Activated naive CD4-positive, alpha-beta T cell treated with anti-CD3 and anti-CD28 coated beads, Interleukin-2, amount 50 U/mL, for 24 hours (primary cell): Measurements from ENCODE around the gene SORT1.

Experiments
- H3K27ac Mint-ChIP-seq: one replicate; pipeline ENCODE4 v1.8.0; 2021; ENCODE audit warnings: mild to moderate bottlenecking, mixed read lengths
- H3K27me3 Mint-ChIP-seq: one replicate; pipeline ENCODE4 v1.8.0; 2021; ENCODE audit warnings: mixed read lengths
- H3K36me3 Mint-ChIP-seq: one replicate; pipeline ENCODE4 v1.8.0; 2021; ENCODE audit warnings: mixed read lengths
- H3K4me1 Mint-ChIP-seq: one replicate; pipeline ENCODE4 v1.8.0; 2021; ENCODE audit warnings: mixed read lengths
- H3K4me3 Mint-ChIP-seq: one replicate; pipeline ENCODE4 v1.8.0; 2021; ENCODE audit warnings: mild to moderate bottlenecking, mixed read lengths
- H3K9me3 Mint-ChIP-seq: one replicate; pipeline ENCODE4 v1.8.0; 2021; ENCODE audit warnings: mixed read lengths

The SORT1 gene

GRCh38 chr1:109272831-109273547 lies 124.7 kb downstream of the SORT1 start:
- Mint-ChIP-seq H3K4me3 (no peak overlapping the region), H3K27ac (no peak overlapping the region), H3K9me3 (no peaks in the 10 kb centered on the region), H3K4me1 (peaks cover 5% of the 10 kb centered on the region), H3K27me3 (no peaks in the 10 kb centered on the region), H3K36me3 (peaks cover 2% of the 10 kb centered on the region)

GRCh38 chr1:109272021-109272799 lies 125.5 kb downstream of the SORT1 start:
- Mint-ChIP-seq H3K27me3 (no peaks in the 10 kb centered on the region), H3K9me3 (no peaks in the 10 kb centered on the region), H3K4me1 (peaks cover 5% of the 10 kb centered on the region), H3K4me3 (no peak overlapping the region), H3K36me3 (peaks cover 2% of the 10 kb centered on the region), H3K27ac (no peak overlapping the region)

GRCh38 chr1:109271458-109271857 lies 126.3 kb downstream of the SORT1 start:
- Mint-ChIP-seq H3K27ac (no peak overlapping the region), H3K4me3 (no peak overlapping the region), H3K36me3 (peaks cover 2% of the 10 kb centered on the region), H3K27me3 (no peaks in the 10 kb centered on the region), H3K9me3 (no peaks in the 10 kb centered on the region), H3K4me1 (peaks cover 5% of the 10 kb centered on the region)

GRCh38 chr1:109270623-109271317 lies 126.9 kb downstream of the SORT1 start:
- Mint-ChIP-seq H3K4me1 (peaks cover 5% of the 10 kb centered on the region), H3K27me3 (no peaks in the 10 kb centered on the region), H3K27ac (no peak overlapping the region), H3K9me3 (no peaks in the 10 kb centered on the region), H3K36me3 (peaks cover 2% of the 10 kb centered on the region), H3K4me3 (no peak overlapping the region)

- peaks cover 5% of the 10 kb centered on the region for H3K4me1 Mint-ChIP-seq
- no peaks in the 10 kb centered on the region for H3K9me3 Mint-ChIP-seq
- H3K27ac Mint-ChIP-seq = no peak overlapping the region
- H3K27me3 Mint-ChIP-seq = no peaks in the 10 kb centered on the region
- H3K36me3 Mint-ChIP-seq = peaks cover 2% of the 10 kb centered on the region
- H3K4me3 Mint-ChIP-seq = no peak overlapping the region
Measured at GRCh38 chr1:109269981-109270622, 127.6 kb downstream of the SORT1 start.

GRCh38 chr1:109269212-109269980 lies 128.3 kb downstream of the SORT1 start:
- Mint-ChIP-seq H3K27me3 (no peaks in the 10 kb centered on the region), H3K27ac (no peak overlapping the region)

GRCh38 chr1:109268431-109269211 lies 129.1 kb downstream of the SORT1 start:
- no peaks in the 10 kb centered on the region for H3K27me3 Mint-ChIP-seq
- peaks cover 2% of the 10 kb centered on the region for H3K36me3 Mint-ChIP-seq
- H3K4me1 Mint-ChIP-seq = peaks cover 1% of the 10 kb centered on the region
- peak overlapping the region; percentile 19 for H3K27ac Mint-ChIP-seq
- no peaks in the 10 kb centered on the region for H3K9me3 Mint-ChIP-seq
- H3K4me3 Mint-ChIP-seq = no peak overlapping the region

More at GRCh38 chr1:109269212-109269980, 128.3 kb downstream of the SORT1 start:
- no peak overlapping the region for H3K4me3 Mint-ChIP-seq
- peaks cover 2% of the 10 kb centered on the region for H3K36me3 Mint-ChIP-seq
- H3K4me1 Mint-ChIP-seq = peaks cover 5% of the 10 kb centered on the region
- no peaks in the 10 kb centered on the region for H3K9me3 Mint-ChIP-seq

GRCh38 chr1:109267743-109268300 lies 129.9 kb downstream of the SORT1 start:
- peak overlapping the region; percentile 19 for H3K27ac Mint-ChIP-seq
- peaks cover 4% of the 10 kb centered on the region for H3K4me1 Mint-ChIP-seq
- H3K9me3 Mint-ChIP-seq = no peaks in the 10 kb centered on the region
- no peaks in the 10 kb centered on the region for H3K27me3 Mint-ChIP-seq
- H3K36me3 Mint-ChIP-seq = peaks cover 2% of the 10 kb centered on the region
- no peak overlapping the region for H3K4me3 Mint-ChIP-seq

- Mint-ChIP-seq H3K9me3 (no peaks in the 10 kb centered on the region), H3K27ac (no peak overlapping the region), H3K27me3 (no peaks in the 10 kb centered on the region), H3K36me3 (peaks cover 2% of the 10 kb centered on the region), H3K4me3 (no peak overlapping the region), H3K4me1 (peaks cover 4% of the 10 kb centered on the region)
Measured at GRCh38 chr1:109266965-109267364, 130.8 kb downstream of the SORT1 start.

- H3K4me3 Mint-ChIP-seq = no peak overlapping the region
- peaks cover 4% of the 10 kb centered on the region for H3K4me1 Mint-ChIP-seq
- no peak overlapping the region for H3K27ac Mint-ChIP-seq
- H3K36me3 Mint-ChIP-seq = peaks cover 2% of the 10 kb centered on the region
- H3K9me3 Mint-ChIP-seq = no peaks in the 10 kb centered on the region
- H3K27me3 Mint-ChIP-seq = no peaks in the 10 kb centered on the region
Measured at GRCh38 chr1:109265741-109266330, 131.9 kb downstream of the SORT1 start.

- H3K27ac Mint-ChIP-seq = no peak overlapping the region
- H3K27me3 Mint-ChIP-seq = no peaks in the 10 kb centered on the region
- H3K9me3 Mint-ChIP-seq = no peaks in the 10 kb centered on the region
- peaks cover 4% of the 10 kb centered on the region for H3K4me1 Mint-ChIP-seq
- H3K4me3 Mint-ChIP-seq = no peak overlapping the region
- H3K36me3 Mint-ChIP-seq = peaks cover 2% of the 10 kb centered on the region
Measured at GRCh38 chr1:109265016-109265415, 132.7 kb downstream of the SORT1 start.

- Mint-ChIP-seq H3K4me3 (no peak overlapping the region), H3K36me3 (no peaks in the 10 kb centered on the region), H3K27ac (no peak overlapping the region), H3K4me1 (peaks cover 4% of the 10 kb centered on the region), H3K9me3 (no peaks in the 10 kb centered on the region), H3K27me3 (no peaks in the 10 kb centered on the region)
Measured at GRCh38 chr1:109264379-109264755, 133.4 kb downstream of the SORT1 start.

GRCh38 chr1:109263597-109264378 lies 133.9 kb downstream of the SORT1 start:
- no peaks in the 10 kb centered on the region for H3K9me3 Mint-ChIP-seq
- H3K27me3 Mint-ChIP-seq = no peaks in the 10 kb centered on the region
- no peaks in the 10 kb centered on the region for H3K36me3 Mint-ChIP-seq
- no peak overlapping the region for H3K4me3 Mint-ChIP-seq
- H3K27ac Mint-ChIP-seq = peak overlapping the region; percentile 84
- H3K4me1 Mint-ChIP-seq = peaks cover 4% of the 10 kb centered on the region
